NCI-H128 (cell line): Measurements from ENCODE around the gene SHOX.
"Not testable (repeated sequence)": the region's sequence is repeated elsewhere in the genome, so short reads cannot be mapped to it uniquely, and the experiment has no call there.

Experiments
- DNase-seq: peaks from one replicate; lab custom pipeline; 2025; ENCODE audit not compliant: unreplicated experiment; lab: John Stamatoyannopoulos, UW

SHOX gene

GRCh38 chrX:636981-637659 is 6.5 kb downstream of the SHOX start:
- no peak for DNase-seq

- no peak for DNase-seq
Measured at GRCh38 chrX:637660-638481, 7.3 kb downstream of the SHOX start.

- no peak for DNase-seq
Measured at GRCh38 chrX:638482-639131, 8.0 kb downstream of the SHOX start.

GRCh38 chrX:639151-639550 is 8.6 kb downstream of the SHOX start:
- DNase-seq = no peak

- no peak for DNase-seq
Measured at GRCh38 chrX:640641-641040, 10.1 kb downstream of the SHOX start.

- DNase-seq = no peak
Measured at GRCh38 chrX:641671-642435, 11.3 kb downstream of the SHOX start.

GRCh38 chrX:642436-643240 is 12.0 kb downstream of the SHOX start:
- DNase-seq = no peak

- DNase-seq = no peak
Measured at GRCh38 chrX:643241-643595, 12.6 kb downstream of the SHOX start.

GRCh38 chrX:643911-644303 is 13.3 kb downstream of the SHOX start:
- no peak for DNase-seq

- DNase-seq = no peak
Measured at GRCh38 chrX:644304-645281, 14.0 kb downstream of the SHOX start.

- no peak for DNase-seq
Measured at GRCh38 chrX:646228-646495, 15.6 kb downstream of the SHOX start.

- no peak for DNase-seq
Measured at GRCh38 chrX:646796-647195, 16.2 kb downstream of the SHOX start.

GRCh38 chrX:649166-649565 is 18.6 kb downstream of the SHOX start:
- DNase-seq = no peak

GRCh38 chrX:650324-650723 is 19.7 kb downstream of the SHOX start:
- DNase-seq = no peak

GRCh38 chrX:650811-651210 is 20.2 kb downstream of the SHOX start:
- no peak for DNase-seq

- DNase-seq = not testable (repeated sequence)
Measured at GRCh38 chrX:651922-652321, 21.3 kb downstream of the SHOX start.

GRCh38 chrX:652341-652741 is 21.8 kb downstream of the SHOX start:
- DNase-seq = no peak

GRCh38 chrX:653306-653705 is 22.7 kb downstream of the SHOX start:
- no peak for DNase-seq

GRCh38 chrX:661154-661553 is 30.6 kb downstream of the SHOX start:
- DNase-seq = no peak

GRCh38 chrX:662126-662525 is 31.5 kb downstream of the SHOX start:
- no peak for DNase-seq
